ENCODE measurements around the gene CDH13. TPM values are rescaled to one million over a fixed set of nuclear protein-coding genes. Genes with fewer than 3 reads are reported as not detected.
A peak's percentile ranks its signal among the peaks of the same experiment; 100 is the strongest.

The CDH13 gene
- total and polyA plus RNA-seq, 9 of the 15 experiments (the other 6 are each of a cell fraction or from before 2014, with no cell fraction given): 0.03 TPM; not detected in 8

GRCh38 chr16:83826146-83826913 lies 1199.6 kb downstream of the CDH13 start (continued):
- no peak for TF ChIP-seq ZNF224 (CRISPR knock-in tag; IDR thresholded peaks at IDR 0.05)
- TF ChIP-seq XRCC5 (IDR thresholded peaks at IDR 0.05; ENCODE audit: low read depth, low read length): peak; percentile 37; the same call in 1 of the 2 replicates
- TF ChIP-seq MCM2 (IDR thresholded peaks at IDR 0.05; ENCODE audit: low read depth): no peak
- TF ChIP-seq PRMT5 (CRISPR knock-in tag; IDR thresholded peaks at IDR 0.05): no peak
- TF ChIP-seq RFX1 (IDR thresholded peaks at IDR 0.05): no peak
- no peak for TF ChIP-seq MXD1 (CRISPR knock-in tag; IDR thresholded peaks at IDR 0.05; ENCODE audit: borderline replicate concordance, poor library complexity, severe bottlenecking)
- TF ChIP-seq TFE3 (CRISPR knock-in tag; IDR thresholded peaks at IDR 0.05): no peak
- TF ChIP-seq JUNB (CRISPR knock-in tag; conservative IDR thresholded peaks at IDR 0.05): no peak
- no peak for TF ChIP-seq NCOR1 (IDR thresholded peaks at IDR 0.05)
- no peak for TF ChIP-seq LCOR (CRISPR knock-in tag; IDR thresholded peaks at IDR 0.05)
- no peak for TF ChIP-seq DACH1 (IDR thresholded peaks at IDR 0.05; ENCODE audit: partially characterized antibody)
- no peak for TF ChIP-seq CREB5 (CRISPR knock-in tag; IDR thresholded peaks at IDR 0.05)
- no peak for TF ChIP-seq MTF1 (CRISPR knock-in tag; IDR thresholded peaks at IDR 0.05; ENCODE audit: borderline replicate concordance)
- TF ChIP-seq SP2 (IDR thresholded peaks at IDR 0.05; ENCODE audit: extremely low read depth, low read depth, low read length, poor library complexity, severe bottlenecking): no peak
- no peak for TF ChIP-seq TCF15 (CRISPR knock-in tag; IDR thresholded peaks at IDR 0.05)
- no peak for TF ChIP-seq SMAD2 (IDR thresholded peaks at IDR 0.05; ENCODE audit: low read depth, low read length)
- no peak for TF ChIP-seq CBX2 (IDR thresholded peaks at IDR 0.05; ENCODE audit: insufficient read depth, low read length, poor library complexity, severe bottlenecking)
- no peak for TF ChIP-seq NCOA4 (IDR thresholded peaks at IDR 0.05; ENCODE audit: partially characterized antibody)
- TF ChIP-seq DPF2 (IDR thresholded peaks at IDR 0.05): no peak
- no peak for TF ChIP-seq POLR3G (IDR thresholded peaks at IDR 0.05; ENCODE audit: extremely low read depth, insufficient read length, insufficient replicate concordance)
- TF ChIP-seq HDAC3 (IDR thresholded peaks at IDR 0.05; ENCODE audit: borderline replicate concordance, partially characterized antibody): no peak
- no peak for TF ChIP-seq SOX6 (IDR thresholded peaks at IDR 0.05)
- TF ChIP-seq FOXJ2 (tag; IDR thresholded peaks at IDR 0.05): no peak
- TF ChIP-seq CREB3 (tag; conservative IDR thresholded peaks at IDR 0.05; ENCODE audit: low read depth): no peak

All from K562 (cell line).